Measurements from ENCODE around the gene TMEM8B.
"Not testable (repeated sequence)": the region's sequence is repeated elsewhere in the genome, so short reads cannot be mapped to it uniquely, and the experiment has no call there.

Gene TMEM8B

DNA sequence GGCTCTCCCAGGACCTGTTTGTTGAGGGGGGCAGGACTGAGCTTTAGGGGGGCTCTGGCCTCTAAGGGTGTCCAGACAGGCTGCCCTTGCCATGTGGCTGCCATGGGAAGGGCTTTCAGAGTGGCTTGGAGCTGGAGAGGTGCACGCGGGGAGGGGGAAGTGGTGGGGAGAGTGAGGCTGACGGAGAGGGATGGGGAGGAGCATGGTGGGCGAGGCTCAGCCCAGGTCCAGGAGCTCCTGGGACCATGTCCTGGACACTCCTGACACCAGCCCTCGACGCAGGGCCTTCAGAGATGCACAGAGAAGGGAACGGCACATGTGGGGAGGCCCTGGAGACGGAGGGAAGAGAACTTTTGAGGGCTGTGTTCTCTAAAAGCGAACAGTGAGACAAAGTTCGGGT is 82.7 kb downstream of the TMEM8B start:
- TF ChIP-seq, protein P1, sequence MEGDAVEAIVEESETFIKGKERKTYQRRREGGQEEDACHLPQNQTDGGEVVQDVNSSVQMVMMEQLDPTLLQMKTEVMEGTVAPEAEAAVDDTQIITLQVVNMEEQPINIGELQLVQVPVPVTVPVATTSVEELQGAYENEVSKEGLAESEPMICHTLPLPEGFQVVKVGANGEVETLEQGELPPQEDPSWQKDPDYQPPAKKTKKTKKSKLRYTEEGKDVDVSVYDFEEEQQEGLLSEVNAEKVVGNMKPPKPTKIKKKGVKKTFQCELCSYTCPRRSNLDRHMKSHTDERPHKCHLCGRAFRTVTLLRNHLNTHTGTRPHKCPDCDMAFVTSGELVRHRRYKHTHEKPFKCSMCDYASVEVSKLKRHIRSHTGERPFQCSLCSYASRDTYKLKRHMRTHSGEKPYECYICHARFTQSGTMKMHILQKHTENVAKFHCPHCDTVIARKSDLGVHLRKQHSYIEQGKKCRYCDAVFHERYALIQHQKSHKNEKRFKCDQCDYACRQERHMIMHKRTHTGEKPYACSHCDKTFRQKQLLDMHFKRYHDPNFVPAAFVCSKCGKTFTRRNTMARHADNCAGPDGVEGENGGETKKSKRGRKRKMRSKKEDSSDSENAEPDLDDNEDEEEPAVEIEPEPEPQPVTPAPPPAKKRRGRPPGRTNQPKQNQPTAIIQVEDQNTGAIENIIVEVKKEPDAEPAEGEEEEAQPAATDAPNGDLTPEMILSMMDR (IDR thresholded peaks at IDR 0.05; ENCODE audit: low read depth, low read length): no peak
- Histone ChIP-seq H3K36me3 (no peaks in the 10 kb centered on the region), H3K4me3 (ENCODE audit: low read depth, low read length) (no peak overlapping the region), H3K9me3 (no peaks in the 10 kb centered on the region), H3K27me3 (no peaks in the 10 kb centered on the region), H3K4me1 (peaks cover 25% of the 10 kb centered on the region)
- DNase-seq: no peak

DNA sequence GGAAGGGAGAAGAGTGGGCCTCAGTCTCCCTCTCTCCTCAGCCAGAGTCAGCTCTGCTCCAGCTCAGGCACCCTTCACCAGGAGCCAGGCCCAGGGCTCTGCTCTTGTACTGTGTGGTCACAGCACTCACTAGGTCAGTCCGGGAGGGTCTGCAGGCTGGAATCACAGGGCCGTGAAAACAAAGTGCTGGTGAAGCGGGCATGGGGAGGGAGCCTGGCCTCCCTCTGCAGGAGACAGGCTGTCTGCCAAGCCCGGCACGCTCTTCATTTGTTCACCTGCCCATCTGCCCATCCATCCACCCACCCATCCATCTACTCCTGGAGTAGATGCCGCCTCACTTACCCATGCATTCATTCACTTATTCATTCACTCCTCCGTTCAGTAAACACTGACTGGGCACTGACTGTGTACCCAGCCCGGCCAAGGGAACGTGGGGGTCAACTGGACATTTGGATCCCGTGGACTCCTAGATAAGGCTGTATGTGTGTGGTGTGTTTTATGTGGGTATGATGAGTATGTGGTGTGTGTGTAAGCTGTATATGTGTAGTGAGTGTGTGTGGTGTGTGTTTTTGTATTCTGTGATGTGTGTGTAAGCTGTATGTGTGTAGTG is 83.9 kb downstream of the TMEM8B start:
- no peak overlapping the region for H3K4me3 ChIP-seq (ENCODE audit: low read depth, low read length)
- TF ChIP-seq, protein P1 (IDR thresholded peaks at IDR 0.05; ENCODE audit: low read depth, low read length): no peak
- no peaks in the 10 kb centered on the region for H3K9me3 ChIP-seq
- peak; percentile 16 for DNase-seq
- H3K4me1 ChIP-seq: peaks cover 15% of the 10 kb centered on the region
- no peaks in the 10 kb centered on the region for H3K36me3 ChIP-seq
- H3K27me3 ChIP-seq: no peaks in the 10 kb centered on the region

DNA sequence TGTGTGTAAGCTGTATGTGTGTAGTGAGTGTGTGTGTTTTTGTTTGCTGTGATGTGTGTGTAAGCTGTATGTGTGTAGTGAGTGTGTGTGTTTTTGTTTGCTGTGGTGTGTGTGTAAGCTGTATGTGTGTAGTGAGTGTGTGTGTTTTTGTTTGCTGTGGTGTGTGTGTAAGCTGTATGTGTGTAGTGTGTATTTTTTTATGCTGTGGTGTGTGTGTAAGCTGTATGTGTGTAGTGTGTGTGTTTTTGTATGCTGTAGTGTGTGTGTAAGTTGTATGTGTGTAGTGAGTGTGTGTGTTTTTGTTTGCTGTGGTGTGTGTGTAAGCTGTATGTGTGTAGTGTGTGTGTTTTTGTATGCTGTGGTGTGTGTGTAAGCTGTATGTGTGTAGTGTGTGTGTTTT is 84.4 kb downstream of the TMEM8B start:
- H3K27me3 ChIP-seq; H3K9me3 ChIP-seq; H3K4me1 ChIP-seq; H3K36me3 ChIP-seq; DNase-seq; H3K4me3 ChIP-seq (ENCODE audit: low read depth, low read length): not testable (repeated sequence)

DNA sequence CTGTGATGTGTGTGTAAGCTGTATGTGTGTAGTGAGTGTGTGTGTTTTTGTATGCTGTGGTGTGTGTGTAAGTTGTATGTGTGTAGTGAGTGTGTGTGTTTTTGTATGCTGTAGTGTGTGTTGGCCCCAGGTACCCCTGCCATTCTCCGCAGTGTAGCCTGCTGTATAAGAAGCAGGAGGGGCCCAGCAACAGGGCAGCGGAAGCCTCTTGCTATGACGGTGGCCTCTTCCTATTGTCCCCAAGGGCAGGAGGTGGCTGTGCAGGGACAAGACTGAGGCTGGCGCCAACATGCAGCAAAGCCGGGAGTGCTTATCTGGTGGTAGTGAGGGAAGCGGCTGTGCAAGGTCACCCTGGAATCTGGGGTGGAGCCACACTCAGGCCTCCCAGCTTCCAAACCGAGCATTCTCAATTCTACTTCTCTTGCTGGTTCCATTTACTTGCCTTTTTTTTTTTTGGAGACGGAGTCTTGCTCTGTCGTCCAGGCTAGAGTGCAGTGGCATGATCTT is 85.3 kb downstream of the TMEM8B start:
- Histone ChIP-seq H3K9me3 (no peaks in the 10 kb centered on the region), H3K4me1 (0 out of 2 replicates have a peak, but pooled peaks cover 2% of the 10 kb centered on the region)
- peak; percentile 76 for DNase-seq

More for the DNA sequence above, 85.3 kb downstream of the TMEM8B start:
- TF ChIP-seq, protein P1 (IDR thresholded peaks at IDR 0.05; ENCODE audit: low read depth, low read length): no peak
- Histone ChIP-seq H3K4me3 (ENCODE audit: low read depth, low read length) (no peak overlapping the region), H3K36me3 (no peaks in the 10 kb centered on the region), H3K27me3 (no peaks in the 10 kb centered on the region)

Data from BE2C (cell line).